Fibroblast of lung (primary cell): ENCODE data around the gene SLC35B4. TPM values are rescaled to one million over a fixed set of nuclear protein-coding genes. Genes with fewer than 3 reads are reported as not detected.

Experiments used
- DNase-seq, 2 donors: peaks; one replicate each; pipeline versions ENCODE4 v3.0.0 to v3.0.0-alpha.2; 2010; ENCODE audit warnings: low read depth in 2 of 2
- H2AFZ ChIP-seq: 2 replicates; pipeline ENCODE4 v1.5.1; 2012; ENCODE audit warnings: low read length, control low read depth, inconsistent platforms
- H3K27ac ChIP-seq: 2 replicates; pipeline ENCODE4 v1.5.1; 2011; ENCODE audit warnings: low read length, control low read depth; ENCODE audit not compliant: insufficient read depth
- H3K27me3 ChIP-seq: 2 replicates; pipeline ENCODE4 v1.5.1; 2011; ENCODE audit warnings: mild to moderate bottlenecking, low read length; ENCODE audit not compliant: control insufficient read depth, insufficient read depth
- H3K36me3 ChIP-seq: 2 replicates; pipeline ENCODE4 v1.5.1; 2011; ENCODE audit warnings: low read length; ENCODE audit not compliant: control insufficient read depth, insufficient read depth
- H3K4me1 ChIP-seq: 2 replicates; pipeline ENCODE4 v1.5.1; 2011; ENCODE audit warnings: low read length; ENCODE audit not compliant: control insufficient read depth, insufficient read depth; ENCODE audit errors: extremely low read depth
- H3K4me2 ChIP-seq: 2 replicates; pipeline ENCODE4 v1.5.1; 2011; ENCODE audit warnings: low read length, control low read depth; ENCODE audit not compliant: insufficient read depth; ENCODE audit errors: extremely low read depth
- H3K4me3 ChIP-seq, 4 experiments: fragments of 200-600 bp in 1 of 4; sonication (generic) in 1 of 4; replicated peaks in 1 of 4; 2 replicates each; pipeline ENCODE4 v1.5.1; 2011 to 2016; ENCODE audit warnings: low read length in 4 of 4, low read depth in 3 of 4, mild to moderate bottlenecking in 3 of 4, control low read depth in 2 of 4, inconsistent platforms in 1 of 4, mixed read lengths in 1 of 4; ENCODE audit not compliant: insufficient read depth in 1 of 4; ENCODE audit errors: control extremely low read depth in 1 of 4
- H3K79me2 ChIP-seq: 2 replicates; pipeline ENCODE4 v1.5.1; 2012; ENCODE audit warnings: mild to moderate bottlenecking, low read length, inconsistent platforms; ENCODE audit not compliant: control insufficient read depth, insufficient read depth
- H3K9ac ChIP-seq: 2 replicates; pipeline ENCODE4 v1.5.1; 2011; ENCODE audit warnings: mild to moderate bottlenecking, low read length, control low read depth; ENCODE audit not compliant: insufficient read depth
- H3K9me3 ChIP-seq: 2 replicates; pipeline ENCODE4 v1.5.1; 2012; ENCODE audit warnings: low read depth, low read length; ENCODE audit not compliant: control insufficient read depth, insufficient read depth
- H4K20me1 ChIP-seq: 2 replicates; pipeline ENCODE4 v1.5.1; 2011; ENCODE audit warnings: low read length; ENCODE audit not compliant: control insufficient read depth, insufficient read depth; ENCODE audit errors: extremely low read depth
- CTCF ChIP-seq, 2 donors: IDR thresholded peaks in 1 of 2; conservative IDR thresholded peaks in 1 of 2; 1 replicate in 1 of 2; 2 replicates in 1 of 2; pipeline ENCODE4 v1.5.1; 2011 to 2012; ENCODE audit warnings: low read length in 2 of 2, control low read depth in 1 of 2, inconsistent platforms in 1 of 2, low read depth in 1 of 2, mild to moderate bottlenecking in 1 of 2
- EZH2 ChIP-seq: IDR thresholded peaks from 2 replicates; pipeline ENCODE4 v1.5.1; 2012; ENCODE audit warnings: low read length, control low read depth, mild to moderate bottlenecking; ENCODE audit errors: missing control alignments
- polyA plus RNA-seq, 2 donors: library from polyadenylated mRNA; depleted of rRNA in 1 of 2; stranded (reverse) in 1 of 2; unstranded in 1 of 2; fragments of >200 nt; gene quantifications; 2 replicates each; pipeline ENCODE4 v1.2.1, GENCODE V29; 2011 to 2012; ENCODE audit warnings: missing spikeins in 1 of 2
- total RNA-seq: library from RNA; depleted of rRNA; stranded (reverse); fragments of >200 nt; gene quantifications from 2 replicates; pipeline ENCODE4 v1.2.1, GENCODE V29; 2014

The SLC35B4 gene
- total and polyA plus RNA-seq, 2 donors (not counting 1 experiment from before 2014, with no cell fraction given) = 13.7 to 20.1 TPM

GRCh38 chr7:134302120-134302519, 14.6 kb downstream of the SLC35B4 start:
- no peak overlapping the region for H3K4me2 ChIP-seq
- H3K9ac ChIP-seq = no peak overlapping the region
- no peak overlapping the region for H3K4me3 ChIP-seq
- H3K9me3 ChIP-seq = no peaks in the 10 kb centered on the region
- no peak overlapping the region for H3K27ac ChIP-seq
- DNase-seq = peak; percentile 23 to 30
- no peaks in the 10 kb centered on the region for H3K27me3 ChIP-seq
- H3K4me1 ChIP-seq = no peaks in the 10 kb centered on the region
- peaks cover 4% of the 10 kb centered on the region for H3K36me3 ChIP-seq
- H3K79me2 ChIP-seq = no peaks in the 10 kb centered on the region
- TF ChIP-seq EZH2 (no peak), CTCF (conservative IDR thresholded peaks at IDR 0.05 in 1 of 2, IDR thresholded peaks at IDR 0.05 in 1 of 2; ENCODE audit: low read depth in 1 of 2, low read length in 2 of 2) (no peak)
- H4K20me1 ChIP-seq = no peaks in the 10 kb centered on the region
- H2AFZ ChIP-seq = no peak overlapping the region

- peaks cover 4% of the 10 kb centered on the region for H3K36me3 ChIP-seq
- no peak overlapping the region for H2AFZ ChIP-seq
- no peak overlapping the region for H3K4me2 ChIP-seq
- no peaks in the 10 kb centered on the region for H3K4me1 ChIP-seq
- no peaks in the 10 kb centered on the region for H3K9me3 ChIP-seq
- no peak overlapping the region for H3K27ac ChIP-seq
- DNase-seq = no peak
- H3K79me2 ChIP-seq = no peaks in the 10 kb centered on the region
- H4K20me1 ChIP-seq = no peaks in the 10 kb centered on the region
- H3K27me3 ChIP-seq = no peaks in the 10 kb centered on the region
- H3K4me3 ChIP-seq = no peak overlapping the region
- TF ChIP-seq CTCF (conservative IDR thresholded peaks at IDR 0.05 in 1 of 2, IDR thresholded peaks at IDR 0.05 in 1 of 2; ENCODE audit: low read depth in 1 of 2, low read length in 2 of 2) = no peak
- no peak for TF ChIP-seq EZH2
- no peak overlapping the region for H3K9ac ChIP-seq
Measured at GRCh38 chr7:134301592-134301991, 15.1 kb downstream of the SLC35B4 start.

GRCh38 chr7:134300988-134301387, 15.7 kb downstream of the SLC35B4 start:
- H3K36me3 ChIP-seq = peaks cover 4% of the 10 kb centered on the region
- H3K9me3 ChIP-seq = no peaks in the 10 kb centered on the region
- TF ChIP-seq CTCF (conservative IDR thresholded peaks at IDR 0.05 in 1 of 2, IDR thresholded peaks at IDR 0.05 in 1 of 2; ENCODE audit: low read depth in 1 of 2, low read length in 2 of 2) = no peak
- TF ChIP-seq EZH2 = no peak
- no peaks in the 10 kb centered on the region for H3K4me1 ChIP-seq
- no peak overlapping the region for H3K27ac ChIP-seq
- no peak overlapping the region for H3K9ac ChIP-seq
- H2AFZ ChIP-seq = no peak overlapping the region
- no peaks in the 10 kb centered on the region for H3K27me3 ChIP-seq
- DNase-seq = no peak
- no peaks in the 10 kb centered on the region for H3K79me2 ChIP-seq
- H4K20me1 ChIP-seq = no peaks in the 10 kb centered on the region
- H3K4me2 ChIP-seq = no peak overlapping the region
- no peak overlapping the region for H3K4me3 ChIP-seq
